Right lobe of liver (tissue), 6 donors: ENCODE data around the gene SEMA6C. TPM values are rescaled to one million over a fixed set of nuclear protein-coding genes. Genes with fewer than 3 reads are reported as not detected.

Source experiments
- ATAC-seq, 4 donors: fragments of 200-7000 bp; cut with Tn5 transposase; one replicate each; pipeline ENCODE4 v1.9.1; 2020; ENCODE audit warnings: mild to moderate bottlenecking in 4 of 4, moderate library complexity in 4 of 4
- DNase-seq, 3 donors: peaks; one replicate each; pipeline ENCODE4 v3.0.0-alpha.2; 2020
- H3K27ac ChIP-seq, 3 donors: fragments of 200-600 bp; one replicate each; pipeline ENCODE4 v1.8.0; 2022
- H3K27me3 ChIP-seq, 2 donors: fragments of 200-600 bp; one replicate each; pipeline ENCODE4 v1.8.0; 2022
- H3K36me3 ChIP-seq, 4 donors: fragments of 200-600 bp; sonication (generic) in 1 of 4; one replicate each; pipeline versions ENCODE4 v1.5.1 to v1.8.0; 2017 to 2022; ENCODE audit warnings: control low read depth in 1 of 4
- H3K4me1 ChIP-seq, 4 donors: fragments of 200-600 bp; sonication (generic) in 1 of 4; one replicate each; pipeline versions ENCODE4 v1.5.1 to v1.8.0; 2017 to 2022; ENCODE audit warnings: control low read depth in 1 of 4
- H3K4me3 ChIP-seq, 3 donors: fragments of 200-600 bp; one replicate each; pipeline ENCODE4 v1.8.0; 2022
- H3K9me3 ChIP-seq, 4 donors: fragments of 200-600 bp; sonication (generic) in 1 of 4; one replicate each; pipeline versions ENCODE4 v1.5.1 to v1.8.0; 2017 to 2022; ENCODE audit warnings: control low read depth in 1 of 4
- POLR2A ChIP-seq: fragments of 450-650 bp; IDR thresholded peaks from one replicate; pipeline ENCODE4 v1.6.1; 2017; ENCODE audit warnings: antibody characterized with exemption, mild to moderate bottlenecking
- WGBS: methylation state at CpG from one replicate; pipeline ENCODE4 v1.1.6; 2018; ENCODE audit warnings: low coverage, low lambda C conversion rate; ENCODE audit not compliant: insufficient coverage; ENCODE audit errors: missing lambda C conversion rate; 5-methylcytosine and 5-hydroxymethylcytosine counted together
- intact Hi-C, 2 donors: fragments of 100-400 bp; cut with DNase I; formaldehyde crosslinking; loops; one replicate each; pipeline versions ENCODE4 v1.11.2 to v1.14.1; 2022
- total RNA-seq, 6 experiments: library from RNA; depleted of rRNA in 2 of 6; stranded (reverse); fragments of >200 nt in 2 of 6; fragmentation: NEBNext Ultra II Directional in 3 of 6; extraction: Animal tissue kit (Norgen Biotek cat#: 25700) in 3 of 6; gene quantifications; one replicate each; pipeline versions ENCODE4 v1.1.0 to v1.2.4, GENCODE V29; 2016 to 2023
- TF ChIP-seq, protein P1 (sequence below), 4 donors: fragments of 200-600 bp in 3 of 4; fragments of 450-650 bp in 1 of 4; IDR thresholded peaks; one replicate each; pipeline versions ENCODE4 v1.5.1 to v1.8.0; 2016 to 2022; ENCODE audit warnings: antibody characterized with exemption in 4 of 4, mild to moderate bottlenecking in 2 of 4
- donor health status: DM: no; HTN: yes; CAD: no.
- donor health status: DM: no; HTN: no; CAD: no.
- donor health status: DM: no; HTN: no; CAD: no.
- donor health status: DM: no; HTN: yes; CAD: no.
- donor health status: DM: no; HTN: yes; CAD: no.

The SEMA6C gene
- total RNA-seq, 6 experiments from 2014 or later: 0.87 to 8.3 (median 4.1) TPM

DNA sequence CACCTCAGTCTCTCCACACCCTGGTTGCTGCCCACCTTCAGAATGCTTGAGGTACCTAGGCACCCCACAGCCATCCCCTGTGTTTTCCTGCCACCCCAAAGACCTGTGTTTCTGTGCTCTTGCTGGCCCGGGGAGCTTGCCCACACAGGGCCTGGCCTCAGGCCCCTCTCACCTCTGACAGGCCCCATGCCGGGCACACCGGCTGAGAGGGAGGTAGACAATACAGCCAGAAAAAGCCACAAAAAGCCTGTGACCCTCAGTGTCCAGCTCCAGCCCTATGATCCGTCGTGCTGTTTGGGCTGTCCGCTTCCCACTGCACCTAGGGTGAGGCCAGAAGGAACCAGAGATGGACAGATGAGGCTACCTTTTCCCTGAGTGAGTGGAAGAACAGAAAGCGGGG lies 11.4 kb downstream of the SEMA6C start:
- Histone ChIP-seq H3K36me3 (no peaks in the 10 kb centered on the region), H3K27ac (no peak overlapping the region), H3K4me3 (no peak overlapping the region), H3K9me3 (no peaks in the 10 kb centered on the region), H3K27me3 (no peaks in the 10 kb centered on the region), H3K4me1 (no peaks in the 10 kb centered on the region)
- WGBS: 100% methylated on average over 2 of the region's 7 CpGs
- TF ChIP-seq, protein P1, sequence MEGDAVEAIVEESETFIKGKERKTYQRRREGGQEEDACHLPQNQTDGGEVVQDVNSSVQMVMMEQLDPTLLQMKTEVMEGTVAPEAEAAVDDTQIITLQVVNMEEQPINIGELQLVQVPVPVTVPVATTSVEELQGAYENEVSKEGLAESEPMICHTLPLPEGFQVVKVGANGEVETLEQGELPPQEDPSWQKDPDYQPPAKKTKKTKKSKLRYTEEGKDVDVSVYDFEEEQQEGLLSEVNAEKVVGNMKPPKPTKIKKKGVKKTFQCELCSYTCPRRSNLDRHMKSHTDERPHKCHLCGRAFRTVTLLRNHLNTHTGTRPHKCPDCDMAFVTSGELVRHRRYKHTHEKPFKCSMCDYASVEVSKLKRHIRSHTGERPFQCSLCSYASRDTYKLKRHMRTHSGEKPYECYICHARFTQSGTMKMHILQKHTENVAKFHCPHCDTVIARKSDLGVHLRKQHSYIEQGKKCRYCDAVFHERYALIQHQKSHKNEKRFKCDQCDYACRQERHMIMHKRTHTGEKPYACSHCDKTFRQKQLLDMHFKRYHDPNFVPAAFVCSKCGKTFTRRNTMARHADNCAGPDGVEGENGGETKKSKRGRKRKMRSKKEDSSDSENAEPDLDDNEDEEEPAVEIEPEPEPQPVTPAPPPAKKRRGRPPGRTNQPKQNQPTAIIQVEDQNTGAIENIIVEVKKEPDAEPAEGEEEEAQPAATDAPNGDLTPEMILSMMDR (IDR thresholded peaks at IDR 0.05): no peak
- TF ChIP-seq POLR2A: no peak
- no peak for ATAC-seq
- intact Hi-C loops: no loop called here
- DNase-seq: no peak

GRCh38 chr1:151134396-151134795 lies 12.0 kb downstream of the SEMA6C start:
- whole genome bisulfite sequencing: 92% methylated on average over 2 of the region's 3 CpGs
- no peak for TF ChIP-seq POLR2A
- TF ChIP-seq, protein P1 (IDR thresholded peaks at IDR 0.05): no peak
- H3K27me3 ChIP-seq: no peaks in the 10 kb centered on the region
- intact Hi-C loops: no loop called here
- H3K27ac ChIP-seq: no peak overlapping the region
- H3K4me1 ChIP-seq: no peaks in the 10 kb centered on the region
- H3K9me3 ChIP-seq: no peaks in the 10 kb centered on the region
- ATAC-seq (peak; percentile 36 to 60 (median 53)), DNase-seq (no peak)
- no peak overlapping the region for H3K4me3 ChIP-seq
- no peaks in the 10 kb centered on the region for H3K36me3 ChIP-seq

DNA sequence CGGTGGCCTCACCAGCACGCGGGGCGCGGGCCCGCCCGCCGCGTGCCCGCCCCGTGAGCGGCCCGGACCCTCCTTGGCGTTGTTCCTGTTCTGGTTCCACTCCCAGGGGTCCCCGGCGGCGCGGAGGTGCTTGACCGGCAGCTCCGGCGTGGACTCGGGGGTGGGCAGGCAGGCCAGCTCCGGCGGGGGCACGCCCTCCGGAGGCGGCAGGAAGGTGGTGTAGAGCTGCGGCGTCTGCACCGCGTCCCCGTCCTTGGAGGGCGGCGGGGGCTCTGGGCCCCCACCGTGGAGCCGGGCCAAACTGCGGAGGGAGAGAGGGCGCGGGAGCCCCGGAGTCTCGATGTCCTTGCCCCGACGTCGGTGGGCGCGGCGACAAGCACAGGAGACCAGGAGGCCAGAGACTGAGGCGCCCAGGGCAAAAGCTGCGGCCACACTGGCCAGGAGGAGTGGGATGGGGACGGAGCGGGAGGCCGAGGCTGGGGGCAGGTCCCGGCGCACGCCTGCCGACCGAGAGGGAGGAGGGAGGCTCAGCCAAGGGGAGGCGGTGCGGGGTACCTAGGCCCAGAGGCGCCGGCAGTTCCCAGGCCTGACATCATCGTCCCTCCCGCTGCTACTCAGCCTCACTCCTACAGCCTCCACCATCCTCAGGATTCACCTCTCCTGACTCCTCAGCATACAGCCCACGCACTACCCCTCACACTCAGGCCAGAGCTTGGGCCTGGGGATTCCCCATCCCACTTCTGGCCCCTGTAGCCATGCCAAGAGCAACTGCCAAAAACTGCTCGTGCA lies 13.2 kb downstream of the SEMA6C start:
- no peak for ATAC-seq
- Histone ChIP-seq H3K4me3 (no peak overlapping the region), H3K9me3 (no peaks in the 10 kb centered on the region), H3K4me1 (no peaks in the 10 kb centered on the region), H3K36me3 (no peaks in the 10 kb centered on the region), H3K27me3 (no peaks in the 10 kb centered on the region), H3K27ac (no peak overlapping the region)
- 85% methylated on average over 5 of the region's 65 CpGs for WGBS
- intact Hi-C loops: no loop called here
- no peak for DNase-seq
- no peak for TF ChIP-seq POLR2A
- TF ChIP-seq, protein P1 (IDR thresholded peaks at IDR 0.05): no peak

- intact Hi-C loops: no loop called here
- WGBS: 78% methylated on average over 36 of the region's 74 CpGs
- Histone ChIP-seq H3K4me3 (no peak overlapping the region), H3K27me3 (no peaks in the 10 kb centered on the region), H3K9me3 (no peaks in the 10 kb centered on the region), H3K4me1 (no peaks in the 10 kb centered on the region), H3K36me3 (no peaks in the 10 kb centered on the region), H3K27ac (no peak overlapping the region)
- TF ChIP-seq, protein P1 (IDR thresholded peaks at IDR 0.05): no peak
- TF ChIP-seq POLR2A: no peak
- ATAC-seq (no peak), DNase-seq (no peak)
Observed at GRCh38 chr1:151132335-151133017, 14.0 kb downstream of the SEMA6C start.
